ENCODE measurements around the gene ASCC1.

DNA sequence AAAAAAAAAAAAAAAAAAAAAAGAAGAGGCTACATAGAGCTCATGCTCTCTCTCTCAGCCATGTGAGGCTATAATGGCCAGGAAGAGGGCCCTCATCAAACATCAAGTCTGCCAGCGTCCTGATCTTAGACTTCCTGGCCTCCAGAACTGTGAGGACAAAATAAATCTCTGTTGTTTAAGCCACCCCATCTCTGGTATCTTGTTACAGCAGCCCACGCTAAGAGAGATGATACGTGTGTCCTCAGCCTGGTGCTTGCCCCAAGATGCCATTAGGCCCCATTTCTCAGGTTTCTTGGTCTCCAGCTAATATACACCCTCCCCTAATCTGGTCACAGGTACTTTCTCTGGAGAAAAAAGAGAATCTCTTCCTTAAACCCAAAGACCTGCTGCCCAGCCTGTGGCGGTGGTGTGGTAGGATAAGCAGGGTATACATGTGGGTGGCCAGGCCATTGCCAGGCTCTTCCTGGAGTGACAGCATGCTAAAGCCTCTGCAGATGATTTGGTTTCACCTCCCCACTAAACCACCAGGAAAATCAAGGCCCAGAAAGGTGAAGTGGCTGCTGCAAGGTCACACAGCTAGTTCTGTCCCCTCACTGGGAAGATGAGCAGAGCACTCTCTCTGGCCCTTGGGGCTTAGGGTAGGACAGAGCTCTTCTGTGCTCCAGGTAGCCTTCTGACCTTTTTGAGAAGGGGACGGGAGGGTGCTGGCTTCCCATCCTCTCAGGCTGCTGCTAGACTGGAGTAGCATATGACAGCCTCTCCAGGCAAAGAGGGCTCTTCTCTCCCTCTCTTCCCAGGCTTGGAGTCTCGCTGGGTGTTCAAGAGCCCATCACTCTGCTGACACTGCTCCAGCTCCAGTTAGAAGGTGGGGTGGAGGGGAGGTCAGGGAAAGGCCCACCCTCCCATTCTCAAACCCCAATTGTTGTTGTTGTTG lies 133.0 kb downstream of the ASCC1 start:
- TF ChIP-seq, protein P1, sequence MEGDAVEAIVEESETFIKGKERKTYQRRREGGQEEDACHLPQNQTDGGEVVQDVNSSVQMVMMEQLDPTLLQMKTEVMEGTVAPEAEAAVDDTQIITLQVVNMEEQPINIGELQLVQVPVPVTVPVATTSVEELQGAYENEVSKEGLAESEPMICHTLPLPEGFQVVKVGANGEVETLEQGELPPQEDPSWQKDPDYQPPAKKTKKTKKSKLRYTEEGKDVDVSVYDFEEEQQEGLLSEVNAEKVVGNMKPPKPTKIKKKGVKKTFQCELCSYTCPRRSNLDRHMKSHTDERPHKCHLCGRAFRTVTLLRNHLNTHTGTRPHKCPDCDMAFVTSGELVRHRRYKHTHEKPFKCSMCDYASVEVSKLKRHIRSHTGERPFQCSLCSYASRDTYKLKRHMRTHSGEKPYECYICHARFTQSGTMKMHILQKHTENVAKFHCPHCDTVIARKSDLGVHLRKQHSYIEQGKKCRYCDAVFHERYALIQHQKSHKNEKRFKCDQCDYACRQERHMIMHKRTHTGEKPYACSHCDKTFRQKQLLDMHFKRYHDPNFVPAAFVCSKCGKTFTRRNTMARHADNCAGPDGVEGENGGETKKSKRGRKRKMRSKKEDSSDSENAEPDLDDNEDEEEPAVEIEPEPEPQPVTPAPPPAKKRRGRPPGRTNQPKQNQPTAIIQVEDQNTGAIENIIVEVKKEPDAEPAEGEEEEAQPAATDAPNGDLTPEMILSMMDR (IDR thresholded peaks at IDR 0.05; ENCODE audit: insufficient read depth, low read length, poor library complexity, severe bottlenecking), result no peak
- no peak for TF ChIP-seq EZH2phosphoT487 (conservative IDR thresholded peaks at IDR 0.05; ENCODE audit: low read length)

All from SU-DHL-6 (cell line).